ENCODE results near the gene GPR31. TPM values are rescaled to one million over a fixed set of nuclear protein-coding genes. Genes with fewer than 3 reads are reported as not detected.

The GPR31 gene
- total RNA-seq, 1 donor from 2014 or later, result not detected

GRCh38 chr6:167145461-167145860 lies 12.3 kb downstream of the GPR31 start:
- Mint-ChIP-seq H3K4me1 (peaks cover 10% of the 10 kb centered on the region), H3K27ac (no peak overlapping the region), H3K36me3 (no peaks in the 10 kb centered on the region), H3K9me3 (no peaks in the 10 kb centered on the region), H3K27me3 (ENCODE audit: low read depth) (peaks cover 69% of the 10 kb centered on the region), H3K4me3 (no peak overlapping the region)
- DNase-seq (ENCODE audit: low spot score in 2 of 2, unreplicated experiment in 2 of 2), result no peak
- TF ChIP-seq CTCF (IDR thresholded peaks at IDR 0.05; ENCODE audit: unreplicated experiment), result no peak

GRCh38 chr6:167143041-167143440 lies 14.7 kb downstream of the GPR31 start:
- no peak for TF ChIP-seq CTCF (IDR thresholded peaks at IDR 0.05; ENCODE audit: unreplicated experiment)
- Mint-ChIP-seq H3K36me3 (no peaks in the 10 kb centered on the region), H3K4me3 (no peak overlapping the region), H3K4me1 (peaks cover 17% of the 10 kb centered on the region), H3K9me3 (no peaks in the 10 kb centered on the region), H3K27ac (no peak overlapping the region), H3K27me3 (ENCODE audit: low read depth) (peaks cover 51% of the 10 kb centered on the region)
- DNase-seq (ENCODE audit: low spot score in 2 of 2, unreplicated experiment in 2 of 2), result no peak

GRCh38 chr6:167142433-167142761 lies 15.4 kb downstream of the GPR31 start:
- TF ChIP-seq CTCF (IDR thresholded peaks at IDR 0.05; ENCODE audit: unreplicated experiment), result no peak
- no peaks in the 10 kb centered on the region for H3K36me3 Mint-ChIP-seq
- H3K4me3 Mint-ChIP-seq, result no peak overlapping the region
- H3K27ac Mint-ChIP-seq, result no peak overlapping the region
- no peak for DNase-seq (ENCODE audit: low spot score in 2 of 2, unreplicated experiment in 2 of 2)
- H3K27me3 Mint-ChIP-seq (ENCODE audit: low read depth), result peaks cover 46% of the 10 kb centered on the region
- H3K4me1 Mint-ChIP-seq, result peaks cover 17% of the 10 kb centered on the region
- H3K9me3 Mint-ChIP-seq, result no peaks in the 10 kb centered on the region

GRCh38 chr6:167141667-167142432 lies 15.9 kb downstream of the GPR31 start:
- Mint-ChIP-seq H3K27me3 (ENCODE audit: low read depth) (peaks cover 41% of the 10 kb centered on the region), H3K36me3 (no peaks in the 10 kb centered on the region), H3K27ac (no peak overlapping the region), H3K9me3 (no peaks in the 10 kb centered on the region), H3K4me1 (peaks cover 13% of the 10 kb centered on the region), H3K4me3 (no peak overlapping the region)
- peak; percentile 40 to 69 for DNase-seq (ENCODE audit: low spot score in 2 of 2, unreplicated experiment in 2 of 2)
- peak; percentile 21 for TF ChIP-seq CTCF (IDR thresholded peaks at IDR 0.05; ENCODE audit: unreplicated experiment)

GRCh38 chr6:167140589-167141474 lies 16.9 kb downstream of the GPR31 start:
- no peak for DNase-seq (ENCODE audit: low spot score in 2 of 2, unreplicated experiment in 2 of 2)
- TF ChIP-seq CTCF (IDR thresholded peaks at IDR 0.05; ENCODE audit: unreplicated experiment), result no peak
- Mint-ChIP-seq H3K9me3 (no peaks in the 10 kb centered on the region), H3K36me3 (no peaks in the 10 kb centered on the region), H3K27ac (no peak overlapping the region), H3K4me3 (no peak overlapping the region), H3K4me1 (peaks cover 7% of the 10 kb centered on the region), H3K27me3 (ENCODE audit: low read depth) (peaks cover 32% of the 10 kb centered on the region)

Measured in mesothelial cell of epicardium (in vitro differentiated cells).